Midbrain (tissue), 1 donor: ENCODE results near the gene ZFP57.
"Not testable (repeated sequence)": the region's sequence is repeated elsewhere in the genome, so short reads cannot be mapped to it uniquely, and the experiment has no call there.

Experiments
- DNase-seq: peaks from one replicate; lab custom pipeline; 2025; lab: John Stamatoyannopoulos, UW

The ZFP57 gene

GRCh38 chr6:29696147-29697125, 15.5 kb upstream of the ZFP57 start:
- DNase-seq, result peak; percentile 4

- no peak for DNase-seq
These were observed 13.7 kb upstream of the ZFP57 start for GRCh38 chr6:29694637-29695036.

- DNase-seq, result peak; percentile 32
These were observed 4.9 kb upstream of the ZFP57 start for GRCh38 chr6:29685718-29686326.

GRCh38 chr6:29681811-29682210, 859 bp upstream of the ZFP57 start:
- DNase-seq, result no peak

- DNase-seq, result no peak
These were observed 536 bp downstream of the ZFP57 start for GRCh38 chr6:29680416-29680815.

GRCh38 chr6:29679962-29680361, 990 bp downstream of the ZFP57 start:
- no peak for DNase-seq

GRCh38 chr6:29678114-29678513, 2.8 kb downstream of the ZFP57 start:
- no peak for DNase-seq

GRCh38 chr6:29676981-29677601, 3.9 kb downstream of the ZFP57 start:
- DNase-seq, result no peak

- no peak for DNase-seq
These were observed 5.4 kb downstream of the ZFP57 start for GRCh38 chr6:29675561-29675960.

GRCh38 chr6:29674008-29674407, 6.9 kb downstream of the ZFP57 start:
- DNase-seq, result no peak

GRCh38 chr6:29673161-29673560, 7.8 kb downstream of the ZFP57 start:
- DNase-seq, result no peak

- not testable (repeated sequence) for DNase-seq
These were observed 8.8 kb downstream of the ZFP57 start for GRCh38 chr6:29672116-29672515.

GRCh38 chr6:29671026-29671425, 9.9 kb downstream of the ZFP57 start:
- no peak for DNase-seq

GRCh38 chr6:29667158-29667557, 13.8 kb downstream of the ZFP57 start:
- no peak for DNase-seq

GRCh38 chr6:29666826-29667130, 14.2 kb downstream of the ZFP57 start:
- no peak for DNase-seq

GRCh38 chr6:29665942-29666825, 14.8 kb downstream of the ZFP57 start:
- no peak for DNase-seq

GRCh38 chr6:29663300-29664042, 17.5 kb downstream of the ZFP57 start:
- no peak for DNase-seq

- DNase-seq, result not testable (repeated sequence)
These were observed 19.3 kb downstream of the ZFP57 start for GRCh38 chr6:29661502-29662141.

- no peak for DNase-seq
These were observed 19.9 kb downstream of the ZFP57 start for GRCh38 chr6:29661071-29661470.

- peak; percentile 89 for DNase-seq
These were observed 24.2 kb downstream of the ZFP57 start, which contains the start of gene MOG for GRCh38 chr6:29656798-29657197. Gene MOG, plus strand, starts transcription at chr6:29657092. Its CDS starts 118 bp downstream, at chr6:29657210.

- peak; percentile 38 for DNase-seq
These were observed 24.8 kb downstream of the ZFP57 start for GRCh38 chr6:29656157-29656556.
